Activated CD4-positive, alpha-beta memory T cell treated with anti-CD3 and anti-CD28 coated beads, Interleukin-2, amount 10 ng/mL, durations not matched to agents 7 days and 5 days (primary cell): ENCODE results near the gene C14orf93. TPM values are rescaled to one million over a fixed set of nuclear protein-coding genes. Genes with fewer than 3 reads are reported as not detected.
"Not testable (repeated sequence)": the region's sequence is repeated elsewhere in the genome, so short reads cannot be mapped to it uniquely, and the experiment has no call there.

Experiments
- CTCF ChIA-PET: fragments of 350-600 bp; sonication (Branson Sonifier 250); formaldehyde crosslinking; loops from one replicate; lab custom pipeline; 2021; ENCODE audit warnings: antibody characterized with exemption, inconsistent platforms; lab: Charles Lee
- POLR2A ChIA-PET: fragments of 350-600 bp; sonication (Branson Sonifier 250); formaldehyde crosslinking; loops from one replicate; lab custom pipeline; 2021; ENCODE audit warnings: antibody characterized with exemption; lab: Charles Lee
- DNase-seq: peaks from one replicate; pipeline ENCODE4 v3.0.0-alpha.2; 2020
- H3K27ac Mint-ChIP-seq: one replicate; pipeline ENCODE4 v1.8.0; 2021; ENCODE audit warnings: mild to moderate bottlenecking, mixed read lengths
- H3K27me3 Mint-ChIP-seq: one replicate; pipeline ENCODE4 v1.8.0; 2021; ENCODE audit warnings: mixed read lengths
- H3K36me3 Mint-ChIP-seq: one replicate; pipeline ENCODE4 v1.8.0; 2021; ENCODE audit warnings: low read depth, mixed read lengths
- H3K4me1 Mint-ChIP-seq: one replicate; pipeline ENCODE4 v1.8.0; 2021; ENCODE audit warnings: mixed read lengths
- H3K4me3 Mint-ChIP-seq: one replicate; pipeline ENCODE4 v1.8.0; 2021; ENCODE audit warnings: mild to moderate bottlenecking, mixed read lengths
- H3K9me3 Mint-ChIP-seq: one replicate; pipeline ENCODE4 v1.8.0; 2021; ENCODE audit warnings: mixed read lengths
- total RNA-seq, 2 experiments: library from RNA; stranded (reverse); gene quantifications; one replicate each; pipeline ENCODE4 v1.2.3, GENCODE V29; 2021

Gene C14orf93
- total RNA-seq, 2 experiments from 2014 or later, result 9.4 to 10.4 TPM

GRCh38 chr14:23024612-23025075, 14.7 kb upstream of the C14orf93 start:
- no peaks in the 10 kb centered on the region for H3K9me3 Mint-ChIP-seq
- no peak overlapping the region for H3K27ac Mint-ChIP-seq
- POLR2A ChIA-PET, result interaction anchor here (0.9 to 2.0 kb wide), 4 partner anchors 9 to 42 kb away, joined by 3 to 14 read pairs (median 4); partner anchors contain the start of genes AJUBA and PSMB5
- H3K36me3 Mint-ChIP-seq, result peaks cover 43% of the 10 kb centered on the region
- CTCF ChIA-PET, result interaction anchor here (1.2 to 2.7 kb wide), 6 partner anchors 14 to 95 kb away, joined by 4 to 12 read pairs (median 5); partner anchors contain the start of gene AJUBA
- H3K27me3 Mint-ChIP-seq, result no peaks in the 10 kb centered on the region
- no peak overlapping the region for H3K4me3 Mint-ChIP-seq
- H3K4me1 Mint-ChIP-seq, result peaks cover 38% of the 10 kb centered on the region
- no peak for DNase-seq

- ChIA-PET CTCF (interaction anchor here (0.6 to 2.7 kb wide), 7 partner anchors 13 to 50 kb away, joined by 3 to 12 read pairs (median 5); partner anchors contain the start of gene AJUBA), POLR2A (interaction anchor here (0.6 to 2.0 kb wide), 6 partner anchors 10 to 163 kb away, joined by 3 to 14 read pairs (median 3); partner anchors contain the start of genes AJUBA and PSMB5)
- H3K4me1 Mint-ChIP-seq, result peaks cover 30% of the 10 kb centered on the region
- H3K27me3 Mint-ChIP-seq, result no peaks in the 10 kb centered on the region
- H3K9me3 Mint-ChIP-seq, result no peaks in the 10 kb centered on the region
- DNase-seq, result no peak
- H3K36me3 Mint-ChIP-seq, result peaks cover 36% of the 10 kb centered on the region
- H3K27ac Mint-ChIP-seq, result no peak overlapping the region
- no peak overlapping the region for H3K4me3 Mint-ChIP-seq
Observed at GRCh38 chr14:23023795-23024152, 13.8 kb upstream of the C14orf93 start.

- no peak overlapping the region for H3K27ac Mint-ChIP-seq
- H3K9me3 Mint-ChIP-seq, result no peaks in the 10 kb centered on the region
- peaks cover 26% of the 10 kb centered on the region for H3K4me1 Mint-ChIP-seq
- ChIA-PET POLR2A (interaction anchor here (0.6 to 1.5 kb wide), 5 partner anchors 10 to 162 kb away, joined by 3 to 8 read pairs (median 3); partner anchors contain the start of genes AJUBA and HAUS4), CTCF (interaction anchor here (0.5 to 2.7 kb wide), 9 partner anchors 15 to 78 kb away, joined by 3 to 12 read pairs (median 5); partner anchors contain the start of gene AJUBA)
- peaks cover 33% of the 10 kb centered on the region for H3K36me3 Mint-ChIP-seq
- DNase-seq, result no peak
- H3K4me3 Mint-ChIP-seq, result no peak overlapping the region
- H3K27me3 Mint-ChIP-seq, result no peaks in the 10 kb centered on the region
Observed at GRCh38 chr14:23023022-23023794, 13.3 kb upstream of the C14orf93 start.

- no peaks in the 10 kb centered on the region for H3K27me3 Mint-ChIP-seq
- no peak overlapping the region for H3K27ac Mint-ChIP-seq
- peaks cover 28% of the 10 kb centered on the region for H3K36me3 Mint-ChIP-seq
- ChIA-PET CTCF (interaction anchor here (1.2 to 2.1 kb wide), 3 partner anchors 15 to 36 kb away, joined by 3 to 5 read pairs (median 4); no protein-coding TSS in a partner anchor), POLR2A (interaction anchor here (0.8 to 1.6 kb wide), 3 partner anchors 11 to 65 kb away, joined by 3 to 4 read pairs (median 4); partner anchors contain the start of gene HAUS4)
- no peak for DNase-seq
- peaks cover 22% of the 10 kb centered on the region for H3K4me1 Mint-ChIP-seq
- no peaks in the 10 kb centered on the region for H3K9me3 Mint-ChIP-seq
- no peak overlapping the region for H3K4me3 Mint-ChIP-seq
Observed at GRCh38 chr14:23021889-23022442, 12.0 kb upstream of the C14orf93 start.

- no peak for DNase-seq
- Mint-ChIP-seq H3K4me3 (no peak overlapping the region), H3K4me1 (peaks cover 22% of the 10 kb centered on the region), H3K9me3 (no peaks in the 10 kb centered on the region), H3K27ac (no peak overlapping the region), H3K36me3 (peaks cover 28% of the 10 kb centered on the region), H3K27me3 (no peaks in the 10 kb centered on the region)
- CTCF ChIA-PET, result interaction anchor here (1.6 to 2.1 kb wide), 2 partner anchors 26 to 35 kb away, joined by 4 to 5 read pairs; no protein-coding TSS in a partner anchor
- POLR2A ChIA-PET, result interaction anchor here (1.0 to 1.9 kb wide), 4 partner anchors 7 to 65 kb away, joined by 3 to 10 read pairs (median 4); partner anchors contain the start of gene HAUS4
Observed at GRCh38 chr14:23021434-23021833, 11.5 kb upstream of the C14orf93 start.

- Mint-ChIP-seq H3K9me3 (no peaks in the 10 kb centered on the region), H3K4me1 (peaks cover 16% of the 10 kb centered on the region), H3K4me3 (no peak overlapping the region), H3K27me3 (no peaks in the 10 kb centered on the region), H3K36me3 (peaks cover 18% of the 10 kb centered on the region), H3K27ac (no peak overlapping the region)
- ChIA-PET CTCF (interaction anchor here (0.6 to 1.4 kb wide), 3 partner anchors 14 to 52 kb away, joined by 4 to 5 read pairs (median 4); no protein-coding TSS in a partner anchor), POLR2A (interaction anchor here (1.0 to 1.9 kb wide), 4 partner anchors 8 to 64 kb away, joined by 3 to 10 read pairs (median 4); partner anchors contain the start of gene HAUS4)
- no peak for DNase-seq
Observed at GRCh38 chr14:23020143-23021128, 10.5 kb upstream of the C14orf93 start.

GRCh38 chr14:23018107-23018506, 8.2 kb upstream of the C14orf93 start:
- peaks cover 6% of the 10 kb centered on the region for H3K4me1 Mint-ChIP-seq
- no peak overlapping the region for H3K4me3 Mint-ChIP-seq
- no peaks in the 10 kb centered on the region for H3K27me3 Mint-ChIP-seq
- ChIA-PET POLR2A (no interaction called here), CTCF (no interaction called here)
- H3K36me3 Mint-ChIP-seq, result no peaks in the 10 kb centered on the region
- no peak overlapping the region for H3K27ac Mint-ChIP-seq
- DNase-seq, result no peak
- H3K9me3 Mint-ChIP-seq, result no peaks in the 10 kb centered on the region

- H3K9me3 Mint-ChIP-seq, result no peaks in the 10 kb centered on the region
- no peaks in the 10 kb centered on the region for H3K27me3 Mint-ChIP-seq
- POLR2A ChIA-PET, result interaction anchor here (2.0 kb wide), 1 partner anchor 10 kb away, joined by 15 read pairs; no protein-coding TSS in a partner anchor
- no peak overlapping the region for H3K27ac Mint-ChIP-seq
- no peaks in the 10 kb centered on the region for H3K36me3 Mint-ChIP-seq
- H3K4me3 Mint-ChIP-seq, result no peak overlapping the region
- no peak for DNase-seq
- CTCF ChIA-PET, result interaction anchor here (1.2 to 1.6 kb wide), 4 partner anchors 10 to 41 kb away, joined by 3 to 9 read pairs (median 4); no protein-coding TSS in a partner anchor
- H3K4me1 Mint-ChIP-seq, result peaks cover 2% of the 10 kb centered on the region
Observed at GRCh38 chr14:23017091-23017490, 7.1 kb upstream of the C14orf93 start.

- no peak for DNase-seq
- no peak overlapping the region for H3K27ac Mint-ChIP-seq
- POLR2A ChIA-PET, result interaction anchor here (2.0 kb wide), 1 partner anchor 9 kb away, joined by 15 read pairs; no protein-coding TSS in a partner anchor
- peaks cover 6% of the 10 kb centered on the region for H3K4me1 Mint-ChIP-seq
- no peaks in the 10 kb centered on the region for H3K9me3 Mint-ChIP-seq
- H3K27me3 Mint-ChIP-seq, result no peaks in the 10 kb centered on the region
- H3K4me3 Mint-ChIP-seq, result no peak overlapping the region
- no peaks in the 10 kb centered on the region for H3K36me3 Mint-ChIP-seq
- CTCF ChIA-PET, result interaction anchor here (1.0 to 1.6 kb wide), 3 partner anchors 29 to 53 kb away, joined by 4 to 5 read pairs (median 4); no protein-coding TSS in a partner anchor
Observed at GRCh38 chr14:23015618-23016017, 5.7 kb upstream of the C14orf93 start.

- H3K9me3 Mint-ChIP-seq, DNase-seq, H3K4me3 Mint-ChIP-seq, H3K36me3 Mint-ChIP-seq, H3K27me3 Mint-ChIP-seq, H3K27ac Mint-ChIP-seq: not testable (repeated sequence)
- ChIA-PET CTCF (interaction anchor here (1.3 to 1.7 kb wide), 3 partner anchors 28 to 55 kb away, joined by 3 to 9 read pairs (median 5); no protein-coding TSS in a partner anchor), POLR2A (interaction anchor here (1.2 kb wide), 1 partner anchor 27 kb away, joined by 5 read pairs; no protein-coding TSS in a partner anchor)
- H3K4me1 Mint-ChIP-seq, result peaks cover 21% of the 10 kb centered on the region
Observed at GRCh38 chr14:23013749-23014054, 3.8 kb upstream of the C14orf93 start.

GRCh38 chr14:23013054-23013748, 3.3 kb upstream of the C14orf93 start:
- no peak overlapping the region for H3K27ac Mint-ChIP-seq
- POLR2A ChIA-PET, result interaction anchor here (1.2 kb wide), 2 partner anchors 10 to 27 kb away, joined by 3 to 5 read pairs; no protein-coding TSS in a partner anchor
- no peaks in the 10 kb centered on the region for H3K9me3 Mint-ChIP-seq
- CTCF ChIA-PET, result interaction anchor here (1.3 to 1.7 kb wide), 3 partner anchors 27 to 56 kb away, joined by 3 to 9 read pairs (median 5); no protein-coding TSS in a partner anchor
- peaks cover 26% of the 10 kb centered on the region for H3K4me1 Mint-ChIP-seq
- H3K27me3 Mint-ChIP-seq, result no peaks in the 10 kb centered on the region
- H3K4me3 Mint-ChIP-seq, result no peak overlapping the region
- DNase-seq, result no peak
- peaks cover 2% of the 10 kb centered on the region for H3K36me3 Mint-ChIP-seq
